ENCODE measurements around the gene POU2F2. TPM values are rescaled to one million over a fixed set of nuclear protein-coding genes. Genes with fewer than 3 reads are reported as not detected.

Gene POU2F2
- total RNA-seq, 1 experiment from 2014 or later: 2.9 TPM

- Histone ChIP-seq H3K9me3 (ENCODE audit: insufficient read depth, low read depth) (no peaks in the 10 kb centered on the region), H3K4me3 (no peak overlapping the region), H3F3A (ENCODE audit: insufficient read depth, low read depth) (peaks cover 33% of the 10 kb centered on the region), H3K27me3 (ENCODE audit: insufficient read depth, low read depth) (no peaks in the 10 kb centered on the region), H4K20me1 (ENCODE audit: insufficient read depth) (no peaks in the 10 kb centered on the region), H3K27ac (no peak overlapping the region), H2AFZ (no peak overlapping the region), H3K36me3 (ENCODE audit: low read depth) (no peaks in the 10 kb centered on the region), H3K79me2 (ENCODE audit: low read depth) (no peaks in the 10 kb centered on the region), H3K4me1 (replicated peaks; ENCODE audit: insufficient read depth) (peaks cover 35% of the 10 kb centered on the region), H3K9me2 (ENCODE audit: insufficient read depth) (no peaks in the 10 kb centered on the region), H3K4me2 (no peak overlapping the region)
- POLR2A ChIA-PET (ENCODE audit: unreplicated experiment): no interaction called here
- TF ChIP-seq EZH2 (IDR thresholded peaks at IDR 0.05; ENCODE audit: low read depth) (no peak), CTCF (conservative IDR thresholded peaks at IDR 0.05) (no peak)
- CTCF ChIA-PET: no interaction called here
- DNase-seq: no peak
- BruUV-seq (replicated peaks): no TSS peak
- intact Hi-C loops (cut with micrococcal nuclease; ENCODE audit: unreplicated experiment): no loop called here
Measured at GRCh38 chr19:42054205-42054604, 78.0 kb downstream of the POU2F2 start.

GRCh38 chr19:42053037-42053935 is 79.0 kb downstream of the POU2F2 start:
- CTCF ChIA-PET: no interaction called here

More at GRCh38 chr19:42053037-42053935, 79.0 kb downstream of the POU2F2 start:
- no peaks in the 10 kb centered on the region for H3K9me2 ChIP-seq (ENCODE audit: insufficient read depth)
- H3K27me3 ChIP-seq (ENCODE audit: insufficient read depth, low read depth): no peaks in the 10 kb centered on the region
- peaks cover 33% of the 10 kb centered on the region for H3F3A ChIP-seq (ENCODE audit: insufficient read depth, low read depth)
- H3K79me2 ChIP-seq (ENCODE audit: low read depth): no peaks in the 10 kb centered on the region
- intact Hi-C loops (cut with micrococcal nuclease; ENCODE audit: unreplicated experiment): no loop called here
- no TSS peak for BruUV-seq (replicated peaks)
- H3K36me3 ChIP-seq (ENCODE audit: low read depth): no peaks in the 10 kb centered on the region
- no peak overlapping the region for H3K4me3 ChIP-seq
- POLR2A ChIA-PET (ENCODE audit: unreplicated experiment): no interaction called here
- no peaks in the 10 kb centered on the region for H4K20me1 ChIP-seq (ENCODE audit: insufficient read depth)
- peaks cover 35% of the 10 kb centered on the region for H3K4me1 ChIP-seq (replicated peaks; ENCODE audit: insufficient read depth)
- H3K9me3 ChIP-seq (ENCODE audit: insufficient read depth, low read depth): no peaks in the 10 kb centered on the region
- no peak overlapping the region for H2AFZ ChIP-seq
- TF ChIP-seq EZH2 (IDR thresholded peaks at IDR 0.05; ENCODE audit: low read depth) (no peak), CTCF (conservative IDR thresholded peaks at IDR 0.05) (no peak)
- H3K4me2 ChIP-seq: peak overlapping the region; percentile 43
- DNase-seq: peak in 1 of 2 experiments; percentile 52
- H3K27ac ChIP-seq: peak overlapping the region; percentile 76; the same call in 1 of the 2 replicates
